HG02798 (cell line): ENCODE data around the gene TBC1D22A.

ENCODE experiments used
- ATAC-seq: cut with Tn5 transposase; IDR thresholded peaks from one replicate; pipeline ENCODE4 v1.9.1; 2021; ENCODE audit warnings: mild to moderate bottlenecking; ENCODE audit not compliant: unreplicated experiment, poor library complexity

The TBC1D22A gene

GRCh38 chr22:46942799-46943785, 180.6 kb downstream of the TBC1D22A start:
- ATAC-seq = no peak

DNA sequence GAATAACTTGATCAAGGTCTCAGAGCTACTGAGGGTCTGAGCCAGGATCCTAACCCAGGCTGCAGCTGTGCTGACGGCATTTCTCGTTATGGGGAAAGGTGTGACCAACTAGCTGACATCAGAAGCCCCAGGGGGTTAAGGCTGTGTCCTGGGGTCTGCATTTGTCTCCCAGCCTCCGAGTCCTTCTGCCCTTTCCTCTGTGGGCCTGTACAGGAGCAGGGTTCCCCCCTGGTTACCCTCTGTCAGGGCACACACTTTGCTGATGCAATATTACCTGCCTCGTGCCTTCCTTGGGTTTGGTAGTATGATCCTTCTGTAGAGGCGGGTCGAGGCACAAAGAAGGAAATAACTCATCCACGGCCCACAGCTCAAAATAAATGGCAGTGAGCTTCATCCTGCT, 183.0 kb downstream of the TBC1D22A start:
- no peak for ATAC-seq

GRCh38 chr22:46946383-46946962, 184.0 kb downstream of the TBC1D22A start:
- ATAC-seq = no peak

DNA sequence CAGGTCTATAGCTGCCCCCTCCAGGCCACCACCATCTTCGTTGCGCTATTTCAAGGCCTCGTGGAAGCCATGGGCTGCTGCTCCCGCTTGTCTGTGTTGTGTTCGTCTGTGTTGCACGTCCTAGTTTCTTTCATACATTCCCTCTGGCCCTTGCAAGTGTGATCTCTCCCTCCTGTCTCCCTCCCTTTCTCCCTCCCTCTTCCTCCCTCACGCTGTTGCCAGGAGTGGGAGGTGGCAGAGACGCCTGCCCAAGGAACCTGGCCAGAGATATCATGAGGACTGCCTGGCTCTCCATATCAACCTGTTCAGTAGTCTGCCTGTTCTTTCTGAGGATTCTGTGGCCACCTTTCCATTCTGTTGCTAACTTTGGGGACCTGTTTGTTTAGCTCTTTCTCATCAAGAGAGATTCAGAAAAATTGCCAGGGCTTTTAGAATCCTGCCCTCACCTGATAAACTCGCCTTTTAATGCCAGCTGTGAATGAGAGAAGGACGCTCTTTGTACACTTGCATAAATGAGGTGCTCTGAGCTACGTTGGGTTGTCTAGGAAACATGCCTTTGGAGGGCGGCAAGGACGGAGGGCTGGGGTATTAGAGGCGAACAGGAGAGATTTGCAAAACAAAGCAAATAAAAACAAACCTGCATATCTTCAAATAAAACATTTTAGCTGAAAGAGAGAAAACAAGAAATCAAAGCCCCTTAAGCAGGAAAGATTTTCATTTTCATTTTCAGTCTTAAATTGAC, 185.2 kb downstream of the TBC1D22A start:
- ATAC-seq = no peak

DNA sequence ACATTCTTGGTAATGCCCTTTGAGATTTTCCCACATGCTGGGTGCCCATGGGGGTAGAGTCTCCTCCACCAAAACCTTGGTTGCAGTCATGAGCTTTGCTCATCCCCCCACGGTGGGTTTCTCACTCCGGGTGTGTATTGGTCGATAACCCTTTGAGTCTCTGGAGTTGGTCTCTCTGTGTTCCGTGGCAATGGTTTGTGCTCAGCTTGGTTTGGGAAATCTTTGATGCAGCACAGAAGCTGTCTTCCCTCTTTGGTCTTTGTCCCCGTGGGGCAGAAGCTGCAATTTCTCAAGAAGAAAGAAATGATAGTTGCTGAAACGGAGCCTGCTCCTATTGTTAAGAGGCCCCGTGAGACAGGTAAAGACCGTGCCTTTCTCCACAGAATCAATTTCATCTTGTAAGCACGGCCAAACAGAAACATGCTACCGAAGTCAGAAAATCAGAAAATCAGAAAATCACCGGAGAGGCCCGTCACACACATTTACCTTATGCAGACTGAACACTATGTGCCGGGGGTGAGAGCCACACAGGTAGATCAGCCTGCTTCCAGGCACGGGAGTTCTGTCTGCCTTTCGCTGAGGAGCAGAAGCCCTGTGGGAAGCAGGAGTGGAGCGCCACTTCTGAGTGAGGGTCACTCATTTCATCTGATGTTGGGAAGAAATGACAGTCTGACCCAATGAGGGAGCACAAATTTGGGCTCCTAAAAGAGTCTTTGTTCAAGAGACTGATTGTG, 186.1 kb downstream of the TBC1D22A start:
- no peak for ATAC-seq

GRCh38 chr22:46951350-46951749, 188.9 kb downstream of the TBC1D22A start:
- ATAC-seq = no peak

- no peak for ATAC-seq
These were observed 189.5 kb downstream of the TBC1D22A start for GRCh38 chr22:46951973-46952372.

GRCh38 chr22:46953968-46954765, 191.7 kb downstream of the TBC1D22A start:
- no peak for ATAC-seq

DNA sequence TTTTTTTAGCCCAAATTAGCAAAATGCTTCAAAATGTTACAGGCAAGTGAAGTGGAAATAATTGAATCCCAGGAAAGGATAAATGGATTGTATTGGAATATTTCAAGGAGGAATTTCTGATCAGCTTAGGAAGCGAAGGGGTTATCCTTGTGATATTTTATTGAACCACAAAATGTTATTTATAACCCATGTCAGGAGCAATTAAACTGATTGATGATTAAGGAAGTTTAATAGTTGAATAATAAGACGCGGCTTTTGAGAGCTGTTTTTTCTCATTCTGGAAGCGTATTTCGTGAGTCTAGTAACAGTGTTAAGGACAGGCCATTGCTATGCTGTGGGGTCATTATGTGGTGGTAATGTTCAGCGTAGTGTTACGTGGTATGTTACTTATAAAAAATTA, 192.3 kb downstream of the TBC1D22A start:
- ATAC-seq = no peak

DNA sequence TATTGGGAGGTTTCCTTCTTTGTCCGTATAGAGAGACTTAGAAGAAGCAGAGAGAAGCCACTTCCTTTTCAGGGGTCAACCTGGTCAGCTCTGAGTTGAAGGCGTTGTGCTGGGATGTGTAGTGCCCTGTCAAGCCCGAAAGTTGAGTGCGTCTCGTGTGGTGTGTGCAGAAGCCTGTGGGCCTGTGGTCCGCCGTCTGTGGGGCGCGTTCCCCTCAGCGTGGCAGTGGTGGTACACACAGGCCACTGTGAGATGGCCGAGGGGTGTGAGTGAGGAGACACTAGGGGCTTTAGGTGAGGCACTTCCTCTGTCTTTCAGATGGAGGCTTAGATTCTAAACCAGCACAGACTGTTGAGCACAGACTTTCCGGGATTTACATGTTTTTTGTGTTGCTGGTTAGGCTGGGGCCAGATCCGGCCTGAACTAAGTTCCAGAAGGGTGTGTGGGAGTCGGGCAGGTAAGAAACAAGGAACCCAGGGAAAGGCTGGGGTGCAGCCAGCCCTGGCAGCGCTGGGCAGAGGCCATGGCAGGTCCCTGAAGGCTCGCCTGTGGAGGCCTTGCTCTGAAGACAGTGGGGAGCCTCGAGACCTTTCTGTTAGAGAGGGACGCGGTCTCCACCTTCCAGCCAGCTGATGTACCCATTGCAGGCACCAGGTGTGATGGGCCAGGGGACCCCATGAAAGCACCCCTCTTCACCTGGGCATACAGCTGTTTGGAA, 194.2 kb downstream of the TBC1D22A start:
- no peak for ATAC-seq

DNA sequence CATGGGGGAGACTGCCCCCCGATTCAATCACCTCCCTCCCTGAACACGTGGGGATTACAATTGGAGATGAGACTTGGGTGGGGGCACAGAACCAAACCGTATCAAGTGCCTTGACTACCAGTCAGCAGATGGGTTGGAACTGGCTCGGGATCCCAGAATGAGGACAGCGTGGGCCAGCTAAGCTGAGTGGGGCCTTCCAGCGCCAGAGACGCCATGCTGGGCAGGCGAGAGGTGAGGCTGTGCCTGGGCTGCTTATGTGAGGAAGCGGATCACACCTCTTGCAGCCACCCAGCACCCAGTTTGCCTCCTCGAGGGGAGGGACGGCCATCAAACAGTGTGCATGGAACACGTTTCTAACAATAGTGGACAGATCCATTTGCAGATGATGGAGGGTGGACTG, 195.1 kb downstream of the TBC1D22A start:
- no peak for ATAC-seq

- ATAC-seq = no peak
These were observed 195.7 kb downstream of the TBC1D22A start for GRCh38 chr22:46958191-46958590.

DNA sequence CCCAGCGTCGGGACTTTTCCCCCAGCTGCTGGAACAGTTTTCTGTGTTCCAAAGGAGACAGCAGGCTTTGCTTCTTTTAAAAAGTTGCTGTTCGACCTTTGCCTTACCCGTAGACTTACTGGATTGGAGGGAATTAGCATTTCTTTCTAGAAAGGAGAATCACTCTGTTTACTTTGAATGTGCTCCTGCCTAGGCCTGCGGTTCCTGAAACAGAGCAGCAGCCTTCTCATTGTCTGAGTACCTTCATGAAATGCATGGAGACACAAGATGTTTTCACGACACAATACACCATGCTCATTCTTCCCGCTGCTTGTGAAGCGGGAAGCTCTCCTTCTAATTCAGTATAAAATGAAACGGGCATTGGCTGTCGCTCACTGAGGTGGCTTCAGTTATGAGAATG, 196.2 kb downstream of the TBC1D22A start:
- no peak for ATAC-seq

GRCh38 chr22:46959369-46959768, 196.9 kb downstream of the TBC1D22A start:
- ATAC-seq = no peak

GRCh38 chr22:46961591-46962295, 199.3 kb downstream of the TBC1D22A start:
- ATAC-seq = no peak

DNA sequence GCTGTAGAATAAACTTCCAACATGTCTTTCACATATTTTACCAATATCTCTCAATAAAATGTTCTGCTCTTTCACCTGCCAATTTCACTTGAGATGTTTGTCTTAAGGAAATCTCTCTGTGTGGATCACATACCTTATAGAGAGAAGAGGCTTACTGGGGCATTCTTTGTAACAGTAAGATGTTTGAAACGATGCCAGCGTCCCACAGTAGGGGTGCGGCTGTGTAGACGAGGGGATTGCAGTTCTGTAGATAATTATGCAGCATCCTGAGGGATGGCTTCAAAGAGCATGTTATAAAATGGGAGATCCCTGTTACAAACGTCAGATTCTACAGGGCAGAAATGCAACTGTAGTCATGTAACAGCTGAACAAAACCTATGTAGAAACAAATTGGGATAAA, 200.0 kb downstream of the TBC1D22A start:
- no peak for ATAC-seq

DNA sequence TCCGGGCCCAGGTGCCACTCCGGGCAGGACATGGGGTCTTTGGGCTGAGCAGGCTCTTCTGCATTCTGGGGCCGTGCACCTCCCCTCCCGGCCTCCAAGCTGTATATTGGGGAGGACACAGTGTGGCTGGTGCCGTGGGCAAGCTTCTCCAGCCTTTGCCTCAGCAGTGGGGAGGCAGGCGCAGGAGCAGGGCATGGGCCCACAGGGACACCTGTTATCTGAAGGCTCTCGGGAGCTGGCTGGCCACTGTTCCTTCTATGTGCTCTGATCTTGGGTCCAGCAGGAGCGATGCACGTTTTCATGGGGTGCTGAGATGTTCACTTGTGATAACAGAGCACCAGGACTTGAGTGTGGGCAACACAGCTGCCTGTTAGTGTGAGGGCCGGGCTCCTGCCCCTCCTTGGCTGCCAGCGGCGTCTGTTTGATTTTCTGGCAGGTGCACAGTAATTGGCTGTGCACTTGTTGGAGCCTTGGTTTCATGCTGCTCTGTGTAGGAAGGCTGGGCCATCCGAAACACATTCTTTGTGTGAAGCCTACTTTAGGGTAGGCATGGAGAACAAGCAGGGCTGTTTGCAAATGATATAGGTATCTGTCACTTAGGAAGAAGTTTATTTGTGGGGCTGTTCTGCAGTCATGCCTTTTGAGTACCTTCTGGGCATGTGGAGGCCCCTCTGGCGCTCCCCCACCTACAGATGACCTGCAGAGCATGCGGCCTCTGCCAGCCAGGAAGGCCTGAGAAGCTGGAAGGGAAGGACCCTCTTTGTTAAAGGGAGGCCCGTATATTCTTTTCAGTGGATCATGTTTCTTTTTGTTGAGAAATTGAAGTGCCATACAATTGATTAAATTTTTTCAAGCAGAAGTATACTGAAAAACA, 201.5 kb downstream of the TBC1D22A start:
- no peak for ATAC-seq
